Ascending aorta (tissue), 2 donors: ENCODE data around the gene PTGR2. TPM values are rescaled to one million over a fixed set of nuclear protein-coding genes. Genes with fewer than 3 reads are reported as not detected.
"Not testable (repeated sequence)": the region's sequence is repeated elsewhere in the genome, so short reads cannot be mapped to it uniquely, and the experiment has no call there.

Experiments
- DNase-seq, 2 donors: peaks; one replicate each; pipeline ENCODE4 v3.0.0-alpha.2; 2019; ENCODE audit warnings: low spot score in 2 of 2
- H3K27ac ChIP-seq, 2 donors: fragments of 200-600 bp; sonication (generic); one replicate each; pipeline ENCODE4 v1.5.1; 2016 to 2017; ENCODE audit warnings: mild to moderate bottlenecking in 1 of 2
- H3K27me3 ChIP-seq: fragments of 200-600 bp; sonication (generic); one replicate; pipeline ENCODE4 v1.5.1; 2017
- H3K36me3 ChIP-seq, 2 donors: fragments of 200-600 bp; sonication (generic); one replicate each; pipeline ENCODE4 v1.5.1; 2016
- H3K4me1 ChIP-seq, 2 donors: fragments of 200-600 bp; sonication (generic); one replicate each; pipeline ENCODE4 v1.5.1; 2016 to 2017; ENCODE audit warnings: mild to moderate bottlenecking in 1 of 2
- H3K4me3 ChIP-seq, 2 donors: fragments of 200-600 bp; sonication (generic); one replicate each; pipeline ENCODE4 v1.5.1; 2016 to 2017; ENCODE audit warnings: mild to moderate bottlenecking in 1 of 2
- H3K9me3 ChIP-seq, 2 donors: fragments of 200-600 bp; sonication (generic); one replicate each; pipeline ENCODE4 v1.5.1; 2016
- intact Hi-C: fragments of 100-400 bp; cut with DNase I; formaldehyde crosslinking; loops from one replicate; pipeline ENCODE4 v1.15.1; 2023
- total RNA-seq: library from RNA; depleted of rRNA; stranded (reverse); fragments of >200 nt; gene quantifications from one replicate; pipeline ENCODE4 v1.1.0, GENCODE V29; 2016
- TF ChIP-seq, protein P1 (sequence below), 3 experiments: fragments of 200-600 bp in 2 of 3; fragments of 450-650 bp in 1 of 3; sonication (generic) in 2 of 3; IDR thresholded peaks; one replicate each; pipeline ENCODE4 v1.5.1; 2016 to 2019; ENCODE audit warnings: antibody characterized with exemption in 3 of 3, mild to moderate bottlenecking in 1 of 3, moderate library complexity in 1 of 3

PTGR2 gene
- total RNA-seq, 1 donor from 2014 or later, result 2.3 TPM

DNA sequence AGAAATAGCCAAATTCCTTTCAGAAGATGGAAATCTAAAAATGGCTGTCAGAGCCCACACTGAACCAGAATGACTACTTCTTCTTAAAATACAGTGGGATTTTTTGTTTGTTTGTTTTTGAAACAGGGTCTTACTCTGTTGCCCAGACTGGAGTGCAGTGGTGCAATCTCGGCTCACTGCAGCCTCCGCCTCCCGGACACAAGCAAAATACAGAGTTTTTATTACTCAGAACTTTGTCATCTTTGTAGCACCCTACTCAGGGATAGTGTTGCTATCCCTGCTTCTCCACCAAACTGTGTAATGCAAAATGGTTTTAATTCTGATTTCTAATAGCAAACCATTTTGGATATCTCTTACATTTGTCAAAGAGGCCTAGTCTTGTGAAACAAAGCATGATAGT, 51.4 kb downstream of the PTGR2 start:
- TF ChIP-seq, protein P1, sequence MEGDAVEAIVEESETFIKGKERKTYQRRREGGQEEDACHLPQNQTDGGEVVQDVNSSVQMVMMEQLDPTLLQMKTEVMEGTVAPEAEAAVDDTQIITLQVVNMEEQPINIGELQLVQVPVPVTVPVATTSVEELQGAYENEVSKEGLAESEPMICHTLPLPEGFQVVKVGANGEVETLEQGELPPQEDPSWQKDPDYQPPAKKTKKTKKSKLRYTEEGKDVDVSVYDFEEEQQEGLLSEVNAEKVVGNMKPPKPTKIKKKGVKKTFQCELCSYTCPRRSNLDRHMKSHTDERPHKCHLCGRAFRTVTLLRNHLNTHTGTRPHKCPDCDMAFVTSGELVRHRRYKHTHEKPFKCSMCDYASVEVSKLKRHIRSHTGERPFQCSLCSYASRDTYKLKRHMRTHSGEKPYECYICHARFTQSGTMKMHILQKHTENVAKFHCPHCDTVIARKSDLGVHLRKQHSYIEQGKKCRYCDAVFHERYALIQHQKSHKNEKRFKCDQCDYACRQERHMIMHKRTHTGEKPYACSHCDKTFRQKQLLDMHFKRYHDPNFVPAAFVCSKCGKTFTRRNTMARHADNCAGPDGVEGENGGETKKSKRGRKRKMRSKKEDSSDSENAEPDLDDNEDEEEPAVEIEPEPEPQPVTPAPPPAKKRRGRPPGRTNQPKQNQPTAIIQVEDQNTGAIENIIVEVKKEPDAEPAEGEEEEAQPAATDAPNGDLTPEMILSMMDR (IDR thresholded peaks at IDR 0.05), result no peak
- no peak for DNase-seq
- Histone ChIP-seq H3K4me3 (no peak overlapping the region), H3K9me3 (no peaks in the 10 kb centered on the region), H3K4me1 (no peaks in the 10 kb centered on the region), H3K27me3 (no peaks in the 10 kb centered on the region), H3K36me3 (peaks cover 50 to 79% of the 10 kb centered on the region in 2 donors), H3K27ac (no peak overlapping the region)
- intact Hi-C loops, result no loop called here

DNA sequence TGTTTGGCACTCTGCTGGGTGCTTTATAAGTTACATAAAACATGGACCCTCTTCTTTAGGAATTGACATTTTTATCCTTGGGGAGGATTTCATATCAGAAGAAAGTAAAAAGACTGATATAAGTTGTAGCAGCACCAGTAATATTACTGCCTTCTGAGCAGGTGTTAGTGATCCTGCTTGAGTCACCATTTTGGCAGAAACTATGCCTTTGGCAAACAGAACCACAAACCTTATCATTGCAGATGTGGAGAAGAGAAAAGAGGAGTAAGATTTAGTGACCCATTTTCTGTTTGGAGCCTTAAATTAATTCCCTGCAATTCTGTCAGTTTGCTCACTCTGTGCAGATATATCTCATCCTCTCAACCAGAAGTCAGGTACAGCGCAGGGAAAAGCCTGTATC, 58.0 kb downstream of the PTGR2 start:
- intact Hi-C loops, result no loop called here
- no peak for DNase-seq
- no peak overlapping the region for H3K27ac ChIP-seq

DNA sequence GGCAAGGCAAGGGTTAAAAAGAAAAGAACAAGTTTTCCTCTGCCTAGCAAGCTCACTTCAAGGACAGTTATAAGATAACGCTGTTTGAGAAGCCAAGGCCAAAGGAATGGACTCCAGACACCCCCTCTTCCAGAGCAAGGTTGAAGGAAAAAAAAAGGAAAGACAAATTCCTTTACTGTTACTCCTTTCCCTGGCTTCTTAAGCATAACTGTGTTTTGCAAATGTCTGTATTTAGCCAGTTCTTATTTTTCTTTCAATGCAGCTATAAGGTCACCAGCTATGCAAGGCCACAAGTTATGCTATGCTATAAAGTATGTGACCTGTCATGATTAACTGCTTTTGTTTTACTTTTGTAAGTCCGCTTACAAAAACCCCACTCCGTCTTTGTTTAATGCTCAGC, 61.6 kb downstream of the PTGR2 start:
- H3K4me1 ChIP-seq, result no peaks in the 10 kb centered on the region
- H3K27me3 ChIP-seq, result no peaks in the 10 kb centered on the region
- no peak for DNase-seq
- TF ChIP-seq, protein P1 (IDR thresholded peaks at IDR 0.05), result no peak
- no peak overlapping the region for H3K4me3 ChIP-seq
- intact Hi-C loops, result no loop called here
- H3K27ac ChIP-seq, result no peak overlapping the region
- no peaks in the 10 kb centered on the region for H3K9me3 ChIP-seq
- H3K36me3 ChIP-seq, result peaks cover 45 to 78% of the 10 kb centered on the region in 2 donors

More for the DNA sequence above, 58.0 kb downstream of the PTGR2 start:
- Histone ChIP-seq H3K4me1 (no peaks in the 10 kb centered on the region), H3K27me3 (no peaks in the 10 kb centered on the region), H3K36me3 (peaks cover 72 to 97% of the 10 kb centered on the region in 2 donors), H3K4me3 (no peak overlapping the region), H3K9me3 (no peaks in the 10 kb centered on the region)
- TF ChIP-seq, protein P1 (IDR thresholded peaks at IDR 0.05), result no peak

DNA sequence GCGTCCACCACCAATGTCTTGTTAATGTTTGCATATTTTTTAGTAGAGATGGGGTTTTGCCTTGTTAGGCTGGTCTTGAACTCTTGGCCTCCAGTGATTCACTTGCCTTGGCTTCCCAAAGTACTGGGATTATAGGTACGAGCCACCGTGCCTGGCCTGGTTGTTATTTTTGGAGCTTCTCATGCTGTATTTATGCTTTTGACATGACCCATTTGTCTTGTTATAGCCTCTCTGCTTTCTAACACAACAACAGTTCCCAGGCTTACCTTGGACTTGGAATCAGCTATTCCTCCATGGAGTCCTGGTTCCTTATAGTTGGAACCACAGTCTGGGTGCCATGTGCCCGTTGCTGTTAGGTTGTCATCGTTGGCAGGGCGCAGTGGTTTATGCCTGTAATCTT, 64.7 kb downstream of the PTGR2 start:
- intact Hi-C loops, result no loop called here
- Histone ChIP-seq H3K27ac (no peak overlapping the region), H3K9me3 (no peaks in the 10 kb centered on the region), H3K4me3 (no peak overlapping the region), H3K4me1 (no peaks in the 10 kb centered on the region), H3K36me3 (peaks cover 32 to 72% of the 10 kb centered on the region in 2 donors), H3K27me3 (no peaks in the 10 kb centered on the region)
- no peak for DNase-seq
- TF ChIP-seq, protein P1 (IDR thresholded peaks at IDR 0.05), result no peak

DNA sequence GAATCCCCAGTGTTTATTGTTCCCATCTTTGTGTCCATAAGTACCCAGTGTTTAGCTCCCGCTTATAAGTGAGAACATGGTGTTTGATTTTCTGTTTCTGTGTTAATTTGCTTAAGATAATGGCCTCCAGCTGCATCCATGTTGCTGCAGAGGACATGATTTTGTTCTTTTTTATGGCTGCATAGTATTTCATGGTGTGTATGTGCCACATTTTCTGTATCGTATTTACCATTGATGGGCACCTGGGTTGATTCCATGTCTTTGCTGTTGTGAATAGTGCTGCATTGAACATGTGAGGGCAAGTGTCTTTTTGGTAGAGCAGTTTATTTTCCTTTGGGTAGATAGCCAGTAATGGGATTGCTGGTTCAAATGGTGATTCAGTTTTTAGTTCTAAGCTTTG, 67.8 kb downstream of the PTGR2 start:
- H3K27ac ChIP-seq, intact Hi-C loops, DNase-seq, H3K4me1 ChIP-seq, H3K4me3 ChIP-seq, H3K27me3 ChIP-seq, H3K9me3 ChIP-seq: not testable (repeated sequence)
- peaks cover 43 to 72% of the 10 kb centered on the region in 2 donors for H3K36me3 ChIP-seq

DNA sequence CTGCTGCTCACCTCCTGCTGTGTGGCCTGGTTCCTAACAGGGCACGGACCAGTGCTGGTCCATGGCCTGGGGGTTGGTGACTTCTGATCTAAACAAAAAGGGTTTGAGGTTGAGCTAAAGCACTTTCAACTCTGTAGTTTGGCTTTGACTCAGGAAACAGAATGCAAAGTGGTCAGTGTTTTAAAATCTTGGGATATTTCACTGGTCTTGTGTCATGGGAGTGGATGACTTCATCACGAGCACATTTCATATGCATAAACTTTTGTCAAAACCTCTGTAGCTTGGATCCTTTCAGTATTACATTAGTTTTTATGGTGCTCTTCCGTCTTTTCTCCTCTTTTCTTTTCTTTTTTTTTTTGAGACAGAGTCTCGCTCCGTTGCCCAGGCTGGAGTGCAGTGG, 72.7 kb downstream of the PTGR2 start:
- Histone ChIP-seq H3K4me3 (no peak overlapping the region), H3K4me1 (no peaks in the 10 kb centered on the region), H3K27me3 (no peaks in the 10 kb centered on the region), H3K9me3 (no peaks in the 10 kb centered on the region), H3K36me3 (peaks cover 78 to 96% of the 10 kb centered on the region in 2 donors), H3K27ac (no peak overlapping the region)
- TF ChIP-seq, protein P1 (IDR thresholded peaks at IDR 0.05), result no peak
- no peak for DNase-seq
- intact Hi-C loops, result no loop called here

Other genes starting within 250 kb of the PTGR2 start
- gene ACOT6, start 239.3 kb upstream of the PTGR2 start, total RNA-seq, result not detected
- 1.5 TPM for gene DNAL1, start 206.8 kb upstream of the PTGR2 start, total RNA-seq
- gene PNMA1, start 137.4 kb upstream of the PTGR2 start, total RNA-seq, result 30.2 TPM
- 33.6 TPM for gene ZNF410, start 35.0 kb downstream of the PTGR2 start, total RNA-seq
- 0.53 TPM for gene FAM161B, start 98.3 kb downstream of the PTGR2 start, total RNA-seq
- 6.7 TPM for gene COQ6, start 98.5 kb downstream of the PTGR2 start, total RNA-seq
- gene ENTPD5, start 167.5 kb downstream of the PTGR2 start, total RNA-seq, result 2.6 TPM
- 16.2 TPM for gene BBOF1, start 167.5 kb downstream of the PTGR2 start, total RNA-seq
- 4.9 TPM for gene ALDH6A1, start 232.6 kb downstream of the PTGR2 start, total RNA-seq
- 1.1 TPM for gene LIN52, start 233.1 kb downstream of the PTGR2 start, total RNA-seq